B cell (primary cell): ENCODE data around the gene SEMA6D.

Experiments used
- EZH2 ChIP-seq: IDR thresholded peaks from 2 replicates; pipeline ENCODE4 v1.6.1; 2012; ENCODE audit warnings: borderline replicate concordance, low read depth, mild to moderate bottlenecking, moderate library complexity, low read length; ENCODE audit not compliant: insufficient read depth, poor library complexity, severe bottlenecking
- TF ChIP-seq, protein P1 (sequence below): fragments of 200-600 bp; IDR thresholded peaks from one replicate; pipeline ENCODE4 v1.8.0; 2022; ENCODE audit warnings: antibody characterized with exemption, mild to moderate bottlenecking

DNA sequence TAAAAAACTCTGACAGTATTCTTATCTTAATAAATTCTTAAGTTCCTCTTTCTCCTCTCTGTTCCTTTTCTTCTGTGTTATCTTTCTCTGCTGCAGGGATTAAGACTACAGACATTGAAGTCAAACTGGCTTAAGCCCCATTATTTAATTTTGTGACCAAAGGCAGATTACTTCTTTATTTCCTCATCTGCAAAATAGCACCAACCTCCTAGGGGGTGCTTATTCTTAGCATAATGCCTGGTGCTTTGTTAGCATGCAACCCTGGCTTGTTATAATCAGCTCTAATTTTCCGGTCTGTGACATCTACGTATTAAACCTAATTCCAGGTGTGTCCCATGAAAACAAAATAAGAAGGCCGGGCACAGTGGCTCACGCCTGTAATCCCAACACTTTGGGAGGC is 23.8 kb downstream of the SEMA6D start:
- TF ChIP-seq, protein P1, sequence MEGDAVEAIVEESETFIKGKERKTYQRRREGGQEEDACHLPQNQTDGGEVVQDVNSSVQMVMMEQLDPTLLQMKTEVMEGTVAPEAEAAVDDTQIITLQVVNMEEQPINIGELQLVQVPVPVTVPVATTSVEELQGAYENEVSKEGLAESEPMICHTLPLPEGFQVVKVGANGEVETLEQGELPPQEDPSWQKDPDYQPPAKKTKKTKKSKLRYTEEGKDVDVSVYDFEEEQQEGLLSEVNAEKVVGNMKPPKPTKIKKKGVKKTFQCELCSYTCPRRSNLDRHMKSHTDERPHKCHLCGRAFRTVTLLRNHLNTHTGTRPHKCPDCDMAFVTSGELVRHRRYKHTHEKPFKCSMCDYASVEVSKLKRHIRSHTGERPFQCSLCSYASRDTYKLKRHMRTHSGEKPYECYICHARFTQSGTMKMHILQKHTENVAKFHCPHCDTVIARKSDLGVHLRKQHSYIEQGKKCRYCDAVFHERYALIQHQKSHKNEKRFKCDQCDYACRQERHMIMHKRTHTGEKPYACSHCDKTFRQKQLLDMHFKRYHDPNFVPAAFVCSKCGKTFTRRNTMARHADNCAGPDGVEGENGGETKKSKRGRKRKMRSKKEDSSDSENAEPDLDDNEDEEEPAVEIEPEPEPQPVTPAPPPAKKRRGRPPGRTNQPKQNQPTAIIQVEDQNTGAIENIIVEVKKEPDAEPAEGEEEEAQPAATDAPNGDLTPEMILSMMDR = no peak
- TF ChIP-seq EZH2 = no peak
